H1 (cell line): ENCODE measurements around the gene SERPINA12. TPM values are rescaled to one million over a fixed set of nuclear protein-coding genes. Genes with fewer than 3 reads are reported as not detected.

ENCODE experiments used
- CTCF ChIA-PET: fragments of 300-600 bp; sonication (Branson Sonifier 250); formaldehyde crosslinking; loops from one replicate; lab custom pipeline; 2021; ENCODE audit not compliant: partially characterized antibody; lab: Charles Lee
- POLR2A ChIA-PET: fragments of 300-600 bp; sonication (Branson Sonifier 250); formaldehyde crosslinking; loops from one replicate; lab custom pipeline; 2021; ENCODE audit warnings: inconsistent platforms; ENCODE audit not compliant: partially characterized antibody; lab: Charles Lee
- DNase-seq, 2 experiments: peaks; one replicate each; pipeline versions ENCODE4 v3.0.0 to v3.0.0-alpha.2; 2010 to 2022; ENCODE audit warnings: low spot score in 2 of 2, low read depth in 1 of 2, mixed read lengths in 1 of 2
- FAIRE-seq: peaks from 2 replicates; lab custom pipeline; 2011; peaks lifted over from hg19 to GRCh38; lab: Jason Lieb, UNC
- H2AFZ ChIP-seq: 2 replicates; pipeline ENCODE4 v1.8.1; 2012; ENCODE audit warnings: low read length, inconsistent platforms
- H2AK5ac ChIP-seq: 2 replicates; pipeline ENCODE4 v1.6.1; 2013; ENCODE audit warnings: low read depth, low read length
- H2BK120ac ChIP-seq: replicated peaks from 2 replicates; pipeline ENCODE3; 2013; ENCODE audit warnings: low read depth, low read length, inconsistent platforms
- H2BK12ac ChIP-seq: 2 replicates; pipeline ENCODE4 v1.6.1; 2013; ENCODE audit warnings: low read depth, low read length
- H2BK15ac ChIP-seq: 2 replicates; pipeline ENCODE4 v1.6.1; 2013; ENCODE audit warnings: low read length
- H2BK20ac ChIP-seq: 2 replicates; pipeline ENCODE4 v1.6.1; 2013; ENCODE audit warnings: low read length
- H2BK5ac ChIP-seq: 2 replicates; pipeline ENCODE4 v1.6.1; 2013; ENCODE audit warnings: low read depth, low read length
- H3K14ac ChIP-seq: 2 replicates; pipeline ENCODE4 v1.6.1; 2013; ENCODE audit warnings: inconsistent platforms; ENCODE audit not compliant: insufficient read length
- H3K18ac ChIP-seq: 2 replicates; pipeline ENCODE4 v1.6.1; 2013; ENCODE audit warnings: low read length; ENCODE audit errors: extremely low read depth
- H3K23ac ChIP-seq: 2 replicates; pipeline ENCODE4 v1.6.1; 2013; ENCODE audit warnings: inconsistent platforms; ENCODE audit not compliant: insufficient read length
- H3K23me2 ChIP-seq: 2 replicates; pipeline ENCODE4 v1.6.1; 2013; ENCODE audit warnings: low read depth, low read length
- H3K27ac ChIP-seq: 2 replicates; pipeline ENCODE4 v1.6.1; 2011; ENCODE audit warnings: low read depth, low read length, inconsistent platforms
- H3K27me3 ChIP-seq, 4 experiments: replicated peaks in 1 of 4; 1 replicate in 1 of 4; 2 replicates in 3 of 4; pipeline versions ENCODE4 v1.6.1 to v1.8.1; 2011 to 2013; ENCODE audit warnings: low read length in 3 of 4, mild to moderate bottlenecking in 3 of 4, inconsistent platforms in 2 of 4, mixed read lengths in 2 of 4, moderate library complexity in 1 of 4; ENCODE audit not compliant: control insufficient read depth in 3 of 4, insufficient read depth in 3 of 4; ENCODE audit errors: extremely low read depth in 1 of 4
- H3K36me3 ChIP-seq, 4 experiments: 2 replicates each; pipeline versions ENCODE4 v1.6.1 to v1.8.1; 2011 to 2013; ENCODE audit warnings: mild to moderate bottlenecking in 4 of 4, low read length in 3 of 4, moderate library complexity in 2 of 4, control low read depth in 1 of 4, inconsistent platforms in 1 of 4; ENCODE audit not compliant: insufficient read depth in 4 of 4, control insufficient read depth in 2 of 4
- H3K4ac ChIP-seq: replicated peaks from 2 replicates; pipeline ENCODE3; 2013; ENCODE audit warnings: low read length, low read depth, mixed read lengths, inconsistent platforms; ENCODE audit not compliant: insufficient read length
- H3K4me1 ChIP-seq, 4 experiments: replicated peaks in 1 of 4; 1 replicate in 1 of 4; 2 replicates in 3 of 4; pipeline versions ENCODE4 v1.6.1 to v1.8.1; 2011 to 2013; ENCODE audit warnings: low read length in 3 of 4, inconsistent platforms in 2 of 4, mixed read lengths in 1 of 4; ENCODE audit not compliant: insufficient read depth in 4 of 4, control insufficient read depth in 3 of 4
- H3K4me2 ChIP-seq, 2 experiments: 2 replicates each; pipeline versions ENCODE4 v1.6.1 to v1.8.1; 2011 to 2013; ENCODE audit warnings: low read depth in 2 of 2, low read length in 2 of 2, control low read depth in 1 of 2, inconsistent platforms in 1 of 2, mild to moderate bottlenecking in 1 of 2; ENCODE audit not compliant: insufficient read depth in 1 of 2
- H3K4me3 ChIP-seq, 4 experiments: fragments of 200-600, 300-600 bp in 1 of 4; sonication (generic), shearing (Covaris generic), sonication (Bioruptor Twin) in 1 of 4; 2 replicates each; pipeline versions ENCODE4 v1.5.1 to v1.8.1; 2011 to 2016; ENCODE audit warnings: low read length in 4 of 4, low read depth in 3 of 4, control low read depth in 2 of 4, inconsistent platforms in 2 of 4, mild to moderate bottlenecking in 2 of 4, mixed read lengths in 1 of 4, moderate library complexity in 1 of 4; ENCODE audit not compliant: insufficient read depth in 2 of 4; ENCODE audit errors: extremely low read depth in 1 of 4
- H3K56ac ChIP-seq: replicated peaks from 2 replicates; pipeline ENCODE3; 2013; ENCODE audit warnings: low read depth, mild to moderate bottlenecking, mixed read lengths, low read length, inconsistent platforms; ENCODE audit not compliant: insufficient read length
- H3K79me1 ChIP-seq: 2 replicates; pipeline ENCODE4 v1.6.1; 2013; ENCODE audit warnings: low read depth, low read length, control low read depth
- H3K79me2 ChIP-seq, 2 experiments: 2 replicates each; pipeline versions ENCODE4 v1.6.1 to v1.8.1; 2012 to 2013; ENCODE audit warnings: low read length in 2 of 2, mild to moderate bottlenecking in 2 of 2, inconsistent platforms in 1 of 2; ENCODE audit not compliant: insufficient read depth in 2 of 2, control insufficient read depth in 1 of 2
- H3K9ac ChIP-seq, 4 experiments: replicated peaks in 1 of 4; 1 replicate in 1 of 4; 2 replicates in 3 of 4; pipeline versions ENCODE4 v1.6.1 to v1.8.1; 2011 to 2013; ENCODE audit warnings: low read depth in 3 of 4, low read length in 3 of 4, control low read depth in 2 of 4, mild to moderate bottlenecking in 2 of 4, moderate library complexity in 2 of 4, inconsistent platforms in 1 of 4; ENCODE audit errors: extremely low read depth in 1 of 4
- H3K9me3 ChIP-seq, 2 experiments: 2 replicates each; pipeline versions ENCODE4 v1.6.1 to v1.8.1; 2012 to 2013; ENCODE audit warnings: mild to moderate bottlenecking in 2 of 2, moderate library complexity in 2 of 2, control low read depth in 1 of 2, inconsistent platforms in 1 of 2, low read depth in 1 of 2, low read length in 1 of 2, mixed read lengths in 1 of 2; ENCODE audit not compliant: insufficient read depth in 2 of 2
- H4K20me1 ChIP-seq, 2 experiments: replicated peaks in 1 of 2; 2 replicates each; pipeline versions ENCODE3 to v1.8.1; 2011 to 2013; ENCODE audit warnings: inconsistent platforms in 2 of 2, low read length in 2 of 2, mild to moderate bottlenecking in 1 of 2; ENCODE audit not compliant: insufficient read depth in 2 of 2, control insufficient read depth in 1 of 2
- H4K5ac ChIP-seq: 2 replicates; pipeline ENCODE4 v1.6.1; 2013; ENCODE audit warnings: low read length, low read depth, mixed read lengths, inconsistent platforms; ENCODE audit not compliant: insufficient read length
- H4K8ac ChIP-seq: 2 replicates; pipeline ENCODE4 v1.8.0; 2013; ENCODE audit warnings: mild to moderate bottlenecking, moderate library complexity, low read length, inconsistent platforms; ENCODE audit not compliant: insufficient read depth; ENCODE audit errors: extremely low read depth
- H4K91ac ChIP-seq: replicated peaks from 2 replicates; pipeline ENCODE3; 2013; ENCODE audit warnings: low read length, mixed read lengths, inconsistent platforms; ENCODE audit not compliant: insufficient read length
- CBX8 ChIP-seq: fragments of 300-800, 300-1000 bp; sonication (generic); IDR thresholded peaks from 2 replicates; pipeline ENCODE4 v1.7.1; 2016; ENCODE audit warnings: low read depth, low read length, borderline replicate concordance
- CTBP2 ChIP-seq: IDR thresholded peaks from 2 replicates; pipeline ENCODE4 v1.7.0; 2011; ENCODE audit warnings: borderline replicate concordance, mild to moderate bottlenecking, moderate library complexity, mixed read lengths, low read length; ENCODE audit not compliant: insufficient read depth, insufficient read length
- FOSL1 ChIP-seq: IDR thresholded peaks from 2 replicates; pipeline ENCODE4 v1.6.1; 2011; ENCODE audit warnings: mild to moderate bottlenecking, low read depth, low read length, moderate library complexity; ENCODE audit not compliant: insufficient read depth
- KDM4A ChIP-seq: IDR thresholded peaks from one replicate; pipeline ENCODE4 v1.7.1; 2012; ENCODE audit warnings: low read depth, mild to moderate bottlenecking, moderate library complexity, low read length, inconsistent platforms; ENCODE audit not compliant: severe bottlenecking
- KDM5A ChIP-seq: fragments of 200-600 bp; IDR thresholded peaks from 2 replicates; pipeline ENCODE4 v1.7.1; 2012; ENCODE audit warnings: mild to moderate bottlenecking, low read length, inconsistent platforms, mixed read lengths
- POU5F1 ChIP-seq: IDR thresholded peaks from 2 replicates; pipeline ENCODE4 v1.6.1; 2011; ENCODE audit warnings: low read depth, mild to moderate bottlenecking, low read length, moderate library complexity
- RFX5 ChIP-seq: IDR thresholded peaks from 2 replicates; pipeline ENCODE4 v1.6.1; 2011; ENCODE audit warnings: low read depth, low read length, improper control_type of control experiment, borderline replicate concordance
- RNF2 ChIP-seq: fragments of 200-900, 300-1000 bp; sonication (generic); IDR thresholded peaks from 2 replicates; pipeline ENCODE4 v1.7.1; 2016; ENCODE audit warnings: borderline replicate concordance, low read depth, mild to moderate bottlenecking, antibody characterized with exemption, low read length; ENCODE audit not compliant: poor library complexity, severe bottlenecking; ENCODE audit errors: missing control alignments
- SIRT6 ChIP-seq: IDR thresholded peaks from one replicate; pipeline ENCODE4 v1.7.1; 2012; ENCODE audit warnings: low read length, inconsistent platforms
- WGBS, 2 experiments: shearing (Covaris generic) in 1 of 2; methylation state at CpG; one replicate each; pipeline versions ENCODE4 v1.1.6 to v1.1.7; 2013 to 2015; ENCODE audit warnings: low lambda C conversion rate in 2 of 2, mixed read lengths in 2 of 2, inconsistent platforms in 1 of 2, low coverage in 1 of 2, missing lambda C conversion rate in 1 of 2; ENCODE audit not compliant: insufficient replicate concordance in 2 of 2, insufficient coverage in 1 of 2, insufficient read length in 1 of 2; ENCODE audit errors: extremely low coverage in 1 of 2, missing lambda C conversion rate in 1 of 2; 5-methylcytosine and 5-hydroxymethylcytosine counted together
- polyA plus RNA-seq, 7 experiments: library from polyadenylated mRNA; depleted of rRNA in 3 of 7; stranded (reverse) in 5 of 7; unstranded in 2 of 7; fragments of >200 nt in 5 of 7; fragments of 200-250 nt in 2 of 7; gene quantifications; 1 replicate in 5 of 7; 2 replicates in 1 of 7; 4 replicates in 1 of 7; pipeline versions ENCODE4 v1.2.1 to v1.2.3, GENCODE V29; 2011 to 2013; ENCODE audit warnings: missing spikeins in 2 of 7, mixed read lengths in 2 of 7
- total RNA-seq: library from RNA; stranded (reverse); fragmentation: NEBNext Ultra II Directional; extraction: Animal tissue kit (Norgen Biotek cat#: 25700); gene quantifications from 2 replicates; pipeline ENCODE4 v1.2.1, GENCODE V29; 2021
- TF ChIP-seq, protein P1 (sequence below): IDR thresholded peaks from 2 replicates; pipeline ENCODE4 v1.6.1; 2012; ENCODE audit warnings: low read length, inconsistent platforms
- TF ChIP-seq, protein P2 (sequence below): IDR thresholded peaks from 2 replicates; pipeline ENCODE4 v1.6.1; 2011; ENCODE audit warnings: low read depth, mild to moderate bottlenecking, low read length; ENCODE audit not compliant: insufficient read depth

Gene SERPINA12
- total and polyA plus RNA-seq, 2 of the 8 experiments (the other 6 are each of a cell fraction or from before 2014, with no cell fraction given), result not detected

DNA sequence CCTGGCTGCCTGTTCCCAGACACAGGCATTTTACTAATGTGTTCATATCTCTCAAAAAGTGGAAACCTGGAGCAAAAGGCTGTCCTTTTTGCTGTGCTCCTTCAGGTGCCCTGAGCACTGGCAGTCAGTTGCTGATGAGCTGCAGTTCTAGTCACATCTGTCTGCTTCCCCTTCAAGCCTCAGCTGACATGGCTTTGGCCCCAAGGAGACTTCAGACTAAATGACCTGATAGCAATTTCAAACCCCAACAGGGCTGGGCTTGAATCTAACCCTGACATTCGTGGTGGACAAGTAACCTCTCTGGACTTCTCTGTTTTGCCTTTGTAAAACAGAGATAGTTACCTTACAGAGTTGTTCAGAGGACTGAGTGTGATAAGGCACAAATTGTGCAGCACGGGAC, 39.0 kb downstream of the SERPINA12 start:
- CTCF ChIA-PET, result interaction anchor here (1.0 to 1.7 kb wide), 2 partner anchors 16 to 68 kb away, joined by 4 to 7 read pairs; no protein-coding TSS in a partner anchor
- Histone ChIP-seq H4K8ac (no peak overlapping the region), H3K36me3 (no peaks in the 10 kb centered on the region; a peak in 1 of 8 replicates), H2BK15ac (no peak overlapping the region), H3K9me3 (no peaks in the 10 kb centered on the region; a peak in 1 of 4 replicates), H4K5ac (no peak overlapping the region), H3K23me2 (peaks cover 6% of the 10 kb centered on the region; the same call in 1 of the 2 replicates), H2BK12ac (no peak overlapping the region), H2BK120ac (no peak overlapping the region), H2BK20ac (no peak overlapping the region), H3K27ac (no peak overlapping the region), H3K14ac (no peak overlapping the region), H3K4ac (no peak overlapping the region), H3K9ac (no peak overlapping the region), H3K4me2 (no peak overlapping the region), H3K4me1 (peaks cover 0 to 5% (median 1%) of the 10 kb centered on the region in 4 experiments; a peak in 3 of 7 replicates), H3K56ac (no peak overlapping the region), H3K4me3 (no peak overlapping the region), H3K18ac (no peak overlapping the region), H2BK5ac (no peak overlapping the region), H3K79me1 (no peaks in the 10 kb centered on the region), H2AK5ac (no peak overlapping the region), H3K27me3 (no peaks in the 10 kb centered on the region), H3K23ac (no peak overlapping the region), H4K20me1 (no peaks in the 10 kb centered on the region), H2AFZ (no peak overlapping the region), H3K79me2 (no peaks in the 10 kb centered on the region), H4K91ac (no peak overlapping the region)
- POLR2A ChIA-PET, result no interaction called here
- no peak for FAIRE-seq
- WGBS, 2 experiments, result 79% methylated on average over 2 of the region's 2 CpGs; no CpG with 5 or more reads in 1 of the 2 experiments
- DNase-seq, result no peak
- TF ChIP-seq FOSL1, result no peak
- TF ChIP-seq RFX5, result no peak
- TF ChIP-seq, protein P1, sequence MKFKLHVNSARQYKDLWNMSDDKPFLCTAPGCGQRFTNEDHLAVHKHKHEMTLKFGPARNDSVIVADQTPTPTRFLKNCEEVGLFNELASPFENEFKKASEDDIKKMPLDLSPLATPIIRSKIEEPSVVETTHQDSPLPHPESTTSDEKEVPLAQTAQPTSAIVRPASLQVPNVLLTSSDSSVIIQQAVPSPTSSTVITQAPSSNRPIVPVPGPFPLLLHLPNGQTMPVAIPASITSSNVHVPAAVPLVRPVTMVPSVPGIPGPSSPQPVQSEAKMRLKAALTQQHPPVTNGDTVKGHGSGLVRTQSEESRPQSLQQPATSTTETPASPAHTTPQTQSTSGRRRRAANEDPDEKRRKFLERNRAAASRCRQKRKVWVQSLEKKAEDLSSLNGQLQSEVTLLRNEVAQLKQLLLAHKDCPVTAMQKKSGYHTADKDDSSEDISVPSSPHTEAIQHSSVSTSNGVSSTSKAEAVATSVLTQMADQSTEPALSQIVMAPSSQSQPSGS, result no peak
- TF ChIP-seq, protein P2, sequence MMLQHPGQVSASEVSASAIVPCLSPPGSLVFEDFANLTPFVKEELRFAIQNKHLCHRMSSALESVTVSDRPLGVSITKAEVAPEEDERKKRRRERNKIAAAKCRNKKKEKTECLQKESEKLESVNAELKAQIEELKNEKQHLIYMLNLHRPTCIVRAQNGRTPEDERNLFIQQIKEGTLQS, result no peak
- no peak for TF ChIP-seq KDM5A
- TF ChIP-seq CBX8, result no peak
- TF ChIP-seq KDM4A, result no peak
- no peak for TF ChIP-seq CTBP2
- no peak for TF ChIP-seq SIRT6
- TF ChIP-seq RNF2, result no peak
- TF ChIP-seq POU5F1, result no peak
